PC-3 (cell line): ENCODE measurements around the gene MYO7A. TPM values are rescaled to one million over a fixed set of nuclear protein-coding genes. Genes with fewer than 3 reads are reported as not detected.

ENCODE experiments used
- ATAC-seq: fragments of 200-7000 bp; cut with Tn5 transposase; 2 replicates; pipeline ENCODE4 v1.9.1; 2020; ENCODE audit warnings: mild to moderate bottlenecking, moderate library complexity
- BruUV-seq: library from RNA; stranded (reverse); fragments of 400-500 nt; replicated peaks from 2 replicates; lab custom pipeline; 2021; lab: Mats Ljungman, UMichigan
- CTCF ChIA-PET: fragments of 300-600 bp; sonication (Branson Sonifier 250); formaldehyde crosslinking; loops from one replicate; lab custom pipeline; 2022; ENCODE audit warnings: antibody characterized with exemption; lab: Charles Lee
- POLR2A ChIA-PET: fragments of 300-600 bp; sonication (Branson Sonifier 250); formaldehyde crosslinking; loops from one replicate; lab custom pipeline; 2022; ENCODE audit warnings: antibody characterized with exemption; ENCODE audit not compliant: unreplicated experiment; lab: Charles Lee
- DNase-seq: peaks from one replicate; pipeline ENCODE4 v3.0.0-alpha.2; 2015
- H2AFZ ChIP-seq: fragments of 300-600 bp; sonication (generic); 2 replicates; pipeline ENCODE4 v1.6.0; 2016; ENCODE audit warnings: antibody characterized with exemption, low read length
- H3F3A ChIP-seq: fragments of 300-600 bp; sonication (generic); one replicate; pipeline ENCODE4 v1.6.0; 2017; ENCODE audit warnings: antibody characterized with exemption, low read length, control low read depth, mild to moderate bottlenecking; ENCODE audit not compliant: unreplicated experiment
- H3K27ac ChIP-seq: fragments of 300-600 bp; sonication (generic); 2 replicates; pipeline ENCODE4 v1.5.1; 2016; ENCODE audit warnings: mild to moderate bottlenecking, low read length
- H3K27me3 ChIP-seq: fragments of 300-600 bp; sonication (generic); 2 replicates; pipeline ENCODE4 v1.6.1; 2016; ENCODE audit warnings: low read length, mixed read lengths
- H3K36me3 ChIP-seq: fragments of 300-600 bp; sonication (generic); 2 replicates; pipeline ENCODE4 v1.6.1; 2016; ENCODE audit warnings: low read depth, mixed run types, low read length, mixed read lengths
- H3K4me1 ChIP-seq: fragments of 300-600 bp; sonication (generic); 2 replicates; pipeline ENCODE4 v1.5.1; 2016; ENCODE audit warnings: low read length; ENCODE audit not compliant: insufficient read depth
- H3K4me2 ChIP-seq: fragments of 300-600 bp; sonication (generic); 2 replicates; pipeline ENCODE4 v1.6.0; 2016; ENCODE audit warnings: low read length
- H3K4me3 ChIP-seq: fragments of 300-600 bp; sonication (generic); 2 replicates; pipeline ENCODE4 v1.5.1; 2016; ENCODE audit warnings: mild to moderate bottlenecking, low read length, mixed read lengths
- H3K79me2 ChIP-seq: fragments of 300-600 bp; sonication (generic); 2 replicates; pipeline ENCODE4 v1.6.1; 2017; ENCODE audit warnings: low read length, mixed read lengths
- H3K9ac ChIP-seq: fragments of 300-600 bp; sonication (generic); 2 replicates; pipeline ENCODE4 v1.6.0; 2016; ENCODE audit warnings: mild to moderate bottlenecking, low read length
- H3K9me2 ChIP-seq: fragments of 300-600 bp; sonication (generic); replicated peaks from 2 replicates; pipeline ENCODE4 v1.6.1; 2016; ENCODE audit warnings: mixed run types, low read length, mixed read lengths
- H3K9me3 ChIP-seq: fragments of 300-600 bp; sonication (generic); 2 replicates; pipeline ENCODE4 v1.6.1; 2016; ENCODE audit warnings: low read length, mixed read lengths
- H4K20me1 ChIP-seq: fragments of 300-600 bp; sonication (generic); 2 replicates; pipeline ENCODE4 v1.6.1; 2016; ENCODE audit warnings: low read length, mixed read lengths
- EZH2 ChIP-seq: fragments of 300-600 bp; sonication (generic); IDR thresholded peaks from one replicate; pipeline ENCODE4 v1.6.1; 2017; ENCODE audit warnings: antibody characterized with exemption, mild to moderate bottlenecking, low read length; ENCODE audit not compliant: unreplicated experiment
- EZH2phosphoT487 ChIP-seq: fragments of 300-600 bp; sonication (generic); IDR thresholded peaks from 2 replicates; pipeline ENCODE4 v1.6.1; 2018; ENCODE audit warnings: mild to moderate bottlenecking, antibody characterized with exemption, low read length, borderline replicate concordance
- intact Hi-C: fragments of 100-400 bp; cut with micrococcal nuclease; formaldehyde crosslinking; loops from 2 replicates; pipeline ENCODE4 v1.9.0; 2023
- total RNA-seq: library from RNA; depleted of rRNA; stranded (reverse); fragments of >200 nt; gene quantifications from 2 replicates; pipeline ENCODE4 v1.2.3, GENCODE V29; 2014
- TF ChIP-seq, protein P1 (sequence below): fragments of 300-600 bp; sonication (generic); conservative IDR thresholded peaks from 2 replicates; pipeline ENCODE4 v1.5.1; 2017; ENCODE audit warnings: antibody characterized with exemption, low read depth, mild to moderate bottlenecking, low read length

Gene MYO7A
- total RNA-seq, 1 experiment from 2014 or later = 0.66 TPM

DNA sequence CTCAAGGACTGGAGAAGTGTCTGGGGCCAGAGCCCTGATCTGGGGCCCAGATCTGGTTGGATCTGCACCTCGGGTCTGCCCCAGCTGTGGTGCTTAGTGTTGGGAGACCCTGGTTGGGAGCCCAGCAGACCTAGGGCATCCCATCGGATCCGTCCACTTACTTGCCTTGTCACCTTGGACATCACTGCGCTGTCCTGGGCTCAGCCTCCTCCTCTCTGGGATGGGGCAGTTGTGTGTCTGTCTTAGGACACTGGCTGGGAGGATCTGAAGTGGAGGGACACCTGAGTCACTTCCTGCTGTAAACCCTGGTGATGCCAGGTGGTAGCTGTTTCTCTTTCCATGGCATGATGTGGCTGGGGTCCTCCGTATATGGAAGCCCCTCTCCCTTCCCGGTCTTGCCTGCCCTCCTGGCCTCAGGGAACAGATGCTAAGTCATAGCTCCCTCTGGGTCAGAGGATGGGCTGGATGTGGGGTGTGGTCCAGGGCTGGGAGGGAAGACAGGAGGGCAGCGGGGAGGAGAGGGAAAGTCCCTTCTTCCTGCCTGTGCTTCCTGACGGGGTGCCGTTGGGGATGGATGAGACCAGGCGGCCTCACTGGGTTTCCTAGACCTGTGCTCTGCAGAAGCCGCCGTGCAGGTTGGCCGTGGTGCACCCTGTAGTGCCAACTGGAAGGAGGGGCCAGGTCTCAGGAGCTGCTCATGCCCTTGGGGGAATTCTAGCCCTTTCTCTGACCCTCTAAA lies 37.5 kb upstream of the MYO7A start:
- ATAC-seq = peak; percentile 37
- no peaks in the 10 kb centered on the region for H3K9me2 ChIP-seq
- ChIA-PET POLR2A (interaction anchor here (0.6 kb wide), 3 partner anchors 24 to 43 kb away, joined by 4 to 9 read pairs (median 4); partner anchors contain the start of gene CAPN5), CTCF (interaction anchor here (0.5 to 2.0 kb wide), 14 partner anchors 11 to 512 kb away, joined by 3 to 137 read pairs (median 5); partner anchors contain the start of gene CAPN5)
- no peaks in the 10 kb centered on the region for H4K20me1 ChIP-seq
- BruUV-seq = no TSS peak
- TF ChIP-seq EZH2 = no peak
- TF ChIP-seq EZH2phosphoT487 = no peak
- TF ChIP-seq, protein P1, sequence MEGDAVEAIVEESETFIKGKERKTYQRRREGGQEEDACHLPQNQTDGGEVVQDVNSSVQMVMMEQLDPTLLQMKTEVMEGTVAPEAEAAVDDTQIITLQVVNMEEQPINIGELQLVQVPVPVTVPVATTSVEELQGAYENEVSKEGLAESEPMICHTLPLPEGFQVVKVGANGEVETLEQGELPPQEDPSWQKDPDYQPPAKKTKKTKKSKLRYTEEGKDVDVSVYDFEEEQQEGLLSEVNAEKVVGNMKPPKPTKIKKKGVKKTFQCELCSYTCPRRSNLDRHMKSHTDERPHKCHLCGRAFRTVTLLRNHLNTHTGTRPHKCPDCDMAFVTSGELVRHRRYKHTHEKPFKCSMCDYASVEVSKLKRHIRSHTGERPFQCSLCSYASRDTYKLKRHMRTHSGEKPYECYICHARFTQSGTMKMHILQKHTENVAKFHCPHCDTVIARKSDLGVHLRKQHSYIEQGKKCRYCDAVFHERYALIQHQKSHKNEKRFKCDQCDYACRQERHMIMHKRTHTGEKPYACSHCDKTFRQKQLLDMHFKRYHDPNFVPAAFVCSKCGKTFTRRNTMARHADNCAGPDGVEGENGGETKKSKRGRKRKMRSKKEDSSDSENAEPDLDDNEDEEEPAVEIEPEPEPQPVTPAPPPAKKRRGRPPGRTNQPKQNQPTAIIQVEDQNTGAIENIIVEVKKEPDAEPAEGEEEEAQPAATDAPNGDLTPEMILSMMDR = no peak
- H3K4me1 ChIP-seq = peaks cover 23% of the 10 kb centered on the region
- no peaks in the 10 kb centered on the region for H3K27me3 ChIP-seq
- no peak overlapping the region for H3K4me3 ChIP-seq
- H3K9me3 ChIP-seq = no peaks in the 10 kb centered on the region
- H2AFZ ChIP-seq = no peak overlapping the region
- no peak overlapping the region for H3K9ac ChIP-seq
- no peaks in the 10 kb centered on the region for H3F3A ChIP-seq
- H3K4me2 ChIP-seq = peak overlapping the region; percentile 11; the same call in 1 of the 2 replicates
- intact Hi-C loops = loop anchor here (1.0 to 2.0 kb wide), 3 partner anchors 24 to 171 kb away; partner anchors contain the start of gene CAPN5
- no peaks in the 10 kb centered on the region for H3K36me3 ChIP-seq
- no peak for DNase-seq
- H3K79me2 ChIP-seq = no peaks in the 10 kb centered on the region
- no peak overlapping the region for H3K27ac ChIP-seq

DNA sequence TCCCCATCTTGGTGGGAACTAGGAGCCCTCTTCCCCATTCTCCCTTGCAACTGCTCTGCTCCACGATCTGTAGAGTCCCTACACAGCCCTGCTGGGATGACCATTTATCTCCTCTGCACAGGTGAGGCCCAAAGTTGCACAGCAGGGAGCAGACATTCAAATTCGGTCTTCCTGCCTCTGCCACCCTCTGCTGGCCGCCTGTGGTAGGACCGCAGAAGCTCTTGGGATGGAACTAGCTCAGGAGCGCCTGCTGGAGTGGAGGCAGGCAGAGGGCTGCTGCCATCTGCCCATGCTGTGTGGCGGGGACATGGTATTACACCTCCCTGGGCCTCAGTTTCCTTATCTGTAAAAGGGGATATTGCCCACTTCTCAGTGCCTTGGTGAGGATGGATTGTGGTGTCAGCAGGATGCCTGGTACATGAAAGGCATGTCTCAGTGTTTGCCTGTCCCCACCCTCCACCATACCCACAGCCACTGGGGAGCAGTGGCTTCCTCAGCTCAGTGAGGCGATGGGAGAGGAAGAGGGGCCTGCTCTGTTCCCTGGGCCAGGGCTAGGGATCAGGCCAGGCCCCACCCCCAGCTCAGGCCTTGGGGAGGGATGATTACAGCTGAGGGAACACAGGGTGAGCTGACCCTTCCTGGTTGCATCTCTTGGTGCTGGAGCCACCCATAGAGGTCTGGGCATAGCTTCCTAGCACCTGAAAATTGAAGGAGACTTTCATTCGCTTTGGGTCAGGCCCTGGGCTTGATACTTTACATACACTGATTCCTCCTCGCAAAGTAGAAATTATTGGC lies 36.7 kb upstream of the MYO7A start:
- Histone ChIP-seq H3K9me2 (no peaks in the 10 kb centered on the region), H4K20me1 (no peaks in the 10 kb centered on the region), H3K79me2 (no peaks in the 10 kb centered on the region), H3K4me2 (peak overlapping the region; percentile 11; the same call in 1 of the 2 replicates), H3K9me3 (no peaks in the 10 kb centered on the region), H3K4me3 (no peak overlapping the region), H3K9ac (no peak overlapping the region), H2AFZ (no peak overlapping the region), H3K27me3 (no peaks in the 10 kb centered on the region), H3K27ac (no peak overlapping the region), H3F3A (no peaks in the 10 kb centered on the region), H3K36me3 (no peaks in the 10 kb centered on the region), H3K4me1 (peaks cover 23% of the 10 kb centered on the region)
- TF ChIP-seq EZH2phosphoT487 = no peak
- TF ChIP-seq, protein P1 = peak; percentile 98
- BruUV-seq = no TSS peak
- ATAC-seq (peak; percentile 93), DNase-seq (peak; percentile 93)
- ChIA-PET CTCF (interaction anchor here (0.6 to 2.0 kb wide), 17 partner anchors 9 to 512 kb away, joined by 3 to 137 read pairs (median 4); partner anchors contain the start of gene CAPN5), POLR2A (interaction anchor here (0.5 to 0.6 kb wide), 3 partner anchors 25 to 44 kb away, joined by 4 to 9 read pairs (median 5); partner anchors contain the start of gene CAPN5)
- intact Hi-C loops = loop anchor here (1.0 to 2.0 kb wide), 3 partner anchors 25 to 172 kb away; partner anchors contain the start of gene CAPN5
